ENCODE data around the gene PLIN5.

PLIN5 gene

GRCh38 chr19:4503132-4503824 is 31.7 kb downstream of the PLIN5 start:
- peaks cover 20% of the 10 kb centered on the region for H3K36me3 Mint-ChIP-seq
- H3K27ac Mint-ChIP-seq, result no peak overlapping the region
- DNase-seq (ENCODE audit: low spot score in 2 of 2) (no peak), ATAC-seq (ENCODE audit: low read depth) (no peak)
- H3K9me3 Mint-ChIP-seq, result peaks cover 2% of the 10 kb centered on the region
- H3K27me3 Mint-ChIP-seq, result no peaks in the 10 kb centered on the region
- H3K4me1 Mint-ChIP-seq, result peaks cover 3% of the 10 kb centered on the region
- H3K4me3 Mint-ChIP-seq, result no peak overlapping the region

DNA sequence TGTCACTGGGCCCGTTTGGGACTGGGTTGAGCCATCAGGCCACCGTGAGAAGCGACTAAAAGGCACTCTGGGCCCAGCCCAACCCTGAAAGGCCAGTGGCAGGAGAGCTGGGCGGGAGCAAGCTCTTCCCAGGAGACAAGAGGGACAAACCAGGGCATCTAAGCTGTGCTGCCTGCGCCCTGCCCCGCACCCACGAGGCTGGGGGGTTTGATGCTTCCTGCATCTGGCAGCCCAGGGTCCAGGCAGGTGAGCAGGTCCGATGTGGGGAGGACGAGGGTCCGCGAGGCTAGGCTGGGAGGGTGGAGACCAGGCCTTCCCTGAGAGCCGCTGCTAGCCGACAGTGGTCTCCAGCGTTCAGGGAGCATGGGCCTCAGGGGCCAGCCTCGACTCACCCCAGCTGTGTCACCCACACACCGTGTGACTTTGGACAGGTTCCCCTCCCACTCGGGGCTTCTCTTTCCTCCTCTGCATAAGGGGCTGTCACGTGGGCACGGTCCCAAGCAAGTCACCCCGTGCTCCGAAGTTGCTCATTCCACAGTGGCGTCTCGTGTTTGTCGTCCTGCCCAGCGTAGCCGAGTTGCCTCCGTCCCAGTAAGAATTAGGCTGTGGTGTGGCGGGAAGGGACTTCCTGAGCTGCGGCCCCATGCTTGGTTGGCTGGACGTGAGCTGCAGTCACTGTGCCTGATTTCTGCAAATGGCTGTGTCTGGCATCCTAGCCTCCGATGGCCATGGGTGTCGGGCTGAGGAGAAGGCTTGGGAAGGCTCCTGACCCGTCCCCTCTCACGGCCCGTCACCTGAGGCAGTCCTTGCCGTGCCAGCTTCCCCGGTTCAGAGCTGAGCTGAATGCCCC is 32.5 kb downstream of the PLIN5 start:
- Mint-ChIP-seq H3K4me3 (no peak overlapping the region), H3K27ac (no peak overlapping the region), H3K27me3 (no peaks in the 10 kb centered on the region), H3K4me1 (peaks cover 3% of the 10 kb centered on the region), H3K36me3 (peaks cover 24% of the 10 kb centered on the region), H3K9me3 (peaks cover 2% of the 10 kb centered on the region)
- ATAC-seq (ENCODE audit: low read depth) (no peak), DNase-seq (ENCODE audit: low spot score in 2 of 2) (no peak)

GRCh38 chr19:4501691-4502090 is 33.3 kb downstream of the PLIN5 start:
- Mint-ChIP-seq H3K27me3 (no peaks in the 10 kb centered on the region), H3K9me3 (peaks cover 2% of the 10 kb centered on the region), H3K4me3 (no peak overlapping the region), H3K4me1 (peaks cover 3% of the 10 kb centered on the region), H3K36me3 (peaks cover 24% of the 10 kb centered on the region), H3K27ac (no peak overlapping the region)
- ATAC-seq (ENCODE audit: low read depth), result no peak
- DNase-seq (ENCODE audit: low spot score in 2 of 2), result no peak

DNA sequence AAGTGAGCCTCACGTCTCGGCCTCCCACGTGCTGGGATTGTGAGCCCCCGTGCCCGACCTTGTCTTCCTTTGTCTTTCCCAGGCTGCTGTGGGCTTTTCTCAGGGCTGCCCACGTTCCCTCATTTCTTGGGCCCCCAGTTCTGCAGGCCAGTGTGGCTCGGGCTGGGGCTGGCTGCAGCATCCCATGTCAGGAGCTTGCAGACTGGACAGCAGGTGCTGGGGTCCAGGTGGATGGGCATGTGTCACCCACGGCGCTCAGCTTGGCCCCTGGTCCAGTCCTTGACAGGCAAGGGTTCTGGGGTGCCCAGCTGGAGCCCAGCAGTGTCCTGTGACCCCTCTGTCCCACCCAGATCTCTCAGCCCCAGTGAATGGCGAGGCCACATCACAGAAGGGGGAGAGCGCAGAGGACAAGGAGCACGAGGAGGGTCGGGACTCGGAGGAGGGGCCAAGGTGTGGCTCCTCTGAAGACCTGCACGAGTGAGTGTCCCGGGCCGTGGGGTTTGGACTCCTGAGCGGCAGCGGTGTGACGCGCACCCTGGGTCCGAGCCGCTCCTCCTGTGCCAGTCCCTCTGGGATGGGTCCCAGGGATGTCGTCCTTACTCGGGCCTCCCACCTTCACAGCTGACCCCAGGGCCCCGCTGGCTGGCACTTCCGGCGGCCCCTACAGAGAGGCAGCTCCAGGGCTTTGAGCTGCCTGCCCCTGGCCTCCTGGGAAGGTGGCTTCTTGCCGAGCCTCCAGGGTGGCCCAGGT is 34.0 kb downstream of the PLIN5 start:
- H3K4me1 Mint-ChIP-seq, result no peaks in the 10 kb centered on the region
- H3K27me3 Mint-ChIP-seq, result no peaks in the 10 kb centered on the region
- no peak for ATAC-seq (ENCODE audit: low read depth)
- H3K4me3 Mint-ChIP-seq, result no peak overlapping the region
- peaks cover 20% of the 10 kb centered on the region for H3K36me3 Mint-ChIP-seq
- DNase-seq (ENCODE audit: low spot score in 2 of 2), result no peak
- H3K27ac Mint-ChIP-seq, result no peak overlapping the region
- no peaks in the 10 kb centered on the region for H3K9me3 Mint-ChIP-seq

DNA sequence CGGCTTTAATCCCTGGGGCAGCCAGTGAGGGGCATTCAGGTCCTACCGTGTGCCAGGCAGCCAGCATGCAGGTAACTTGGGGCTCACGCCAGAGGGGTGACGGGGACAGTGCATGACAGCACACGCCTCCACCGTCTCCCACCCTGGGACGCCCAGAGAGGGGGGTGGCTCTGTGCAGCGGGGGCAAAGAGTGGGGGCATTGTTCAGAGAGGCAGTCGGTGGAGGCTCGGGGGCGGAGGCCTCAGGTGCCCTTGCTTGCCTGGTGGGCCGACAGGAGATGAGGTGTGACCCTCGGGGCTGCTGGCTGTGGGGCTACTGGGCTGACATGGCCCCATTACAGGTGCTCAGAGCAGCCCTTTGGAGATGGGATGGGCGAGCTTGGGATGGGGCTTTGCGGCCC is 35.2 kb downstream of the PLIN5 start:
- Mint-ChIP-seq H3K27me3 (no peaks in the 10 kb centered on the region), H3K36me3 (peaks cover 12% of the 10 kb centered on the region), H3K27ac (no peak overlapping the region), H3K9me3 (no peaks in the 10 kb centered on the region), H3K4me1 (no peaks in the 10 kb centered on the region), H3K4me3 (no peak overlapping the region)
- ATAC-seq (ENCODE audit: low read depth) (no peak), DNase-seq (ENCODE audit: low spot score in 2 of 2) (no peak)

DNA sequence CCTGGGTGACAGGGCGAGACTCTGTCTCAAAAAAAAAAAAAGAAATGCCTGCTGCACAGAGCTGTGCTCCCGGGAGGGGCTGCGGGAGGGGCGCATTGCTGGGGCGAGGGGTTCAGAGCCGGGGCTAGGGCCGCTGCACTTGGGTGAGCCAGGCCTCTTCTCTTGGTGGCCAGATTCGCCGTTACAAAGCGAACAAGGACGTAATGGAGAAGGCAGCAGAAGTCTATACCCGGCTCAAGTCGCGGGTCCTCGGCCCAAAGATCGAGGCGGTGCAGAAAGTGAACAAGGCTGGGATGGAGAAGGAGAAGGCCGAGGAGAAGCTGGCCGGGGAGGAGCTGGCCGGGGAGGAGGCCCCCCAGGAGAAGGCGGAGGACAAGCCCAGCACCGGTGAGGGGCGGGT is 35.7 kb downstream of the PLIN5 start:
- Mint-ChIP-seq H3K4me3 (no peak overlapping the region), H3K27me3 (no peaks in the 10 kb centered on the region)

GRCh38 chr19:4498694-4499093 is 36.3 kb downstream of the PLIN5 start:
- Mint-ChIP-seq H3K36me3 (peaks cover 15% of the 10 kb centered on the region), H3K4me3 (no peak overlapping the region), H3K27me3 (no peaks in the 10 kb centered on the region), H3K27ac (no peak overlapping the region), H3K4me1 (no peaks in the 10 kb centered on the region), H3K9me3 (no peaks in the 10 kb centered on the region)
- ATAC-seq (ENCODE audit: low read depth) (no peak), DNase-seq (ENCODE audit: low spot score in 2 of 2) (no peak)

More for the DNA sequence above, 35.7 kb downstream of the PLIN5 start:
- Mint-ChIP-seq H3K36me3 (peaks cover 15% of the 10 kb centered on the region), H3K9me3 (no peaks in the 10 kb centered on the region), H3K27ac (no peak overlapping the region), H3K4me1 (no peaks in the 10 kb centered on the region)
- DNase-seq (ENCODE audit: low spot score in 2 of 2), result no peak
- no peak for ATAC-seq (ENCODE audit: low read depth)

GRCh38 chr19:4497770-4498389 is 37.1 kb downstream of the PLIN5 start:
- Mint-ChIP-seq H3K4me1 (no peaks in the 10 kb centered on the region), H3K36me3 (peaks cover 15% of the 10 kb centered on the region), H3K9me3 (no peaks in the 10 kb centered on the region), H3K27me3 (no peaks in the 10 kb centered on the region), H3K4me3 (no peak overlapping the region), H3K27ac (no peak overlapping the region)
- ATAC-seq (ENCODE audit: low read depth), result no peak
- DNase-seq (ENCODE audit: low spot score in 2 of 2), result no peak

DNA sequence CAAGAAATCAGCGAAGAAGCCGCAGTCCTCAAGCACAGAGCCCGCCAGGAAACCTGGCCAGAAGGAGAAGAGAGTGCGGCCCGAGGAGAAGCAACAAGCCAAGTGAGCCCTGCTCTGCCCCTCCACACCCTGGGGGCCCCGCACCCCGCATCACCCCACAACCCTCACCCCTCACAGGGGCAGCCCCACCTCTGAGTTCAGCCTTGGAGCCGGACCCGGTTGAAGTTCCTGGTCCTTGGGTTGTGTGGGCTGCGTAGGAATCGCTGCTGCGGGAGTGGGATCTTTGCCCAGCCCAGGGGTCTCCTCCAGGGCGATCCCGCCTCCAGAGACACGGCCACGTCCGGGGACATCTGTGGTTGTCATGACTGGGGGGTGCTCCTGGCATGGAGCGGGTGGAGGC is 38.7 kb downstream of the PLIN5 start:
- DNase-seq (ENCODE audit: low spot score in 2 of 2), result no peak
- no peak for ATAC-seq (ENCODE audit: low read depth)
- no peak overlapping the region for H3K27ac Mint-ChIP-seq
- H3K9me3 Mint-ChIP-seq, result no peaks in the 10 kb centered on the region
- no peaks in the 10 kb centered on the region for H3K4me1 Mint-ChIP-seq
- no peak overlapping the region for H3K4me3 Mint-ChIP-seq
- no peaks in the 10 kb centered on the region for H3K27me3 Mint-ChIP-seq
- H3K36me3 Mint-ChIP-seq, result peaks cover 15% of the 10 kb centered on the region

GRCh38 chr19:4495471-4495870 is 39.6 kb downstream of the PLIN5 start:
- peak; percentile 51 for ATAC-seq (ENCODE audit: low read depth)
- DNase-seq (ENCODE audit: low spot score in 2 of 2), result no peak
- Mint-ChIP-seq H3K36me3 (peaks cover 16% of the 10 kb centered on the region), H3K9me3 (no peaks in the 10 kb centered on the region), H3K4me1 (no peaks in the 10 kb centered on the region), H3K4me3 (no peak overlapping the region), H3K27ac (no peak overlapping the region), H3K27me3 (no peaks in the 10 kb centered on the region)

DNA sequence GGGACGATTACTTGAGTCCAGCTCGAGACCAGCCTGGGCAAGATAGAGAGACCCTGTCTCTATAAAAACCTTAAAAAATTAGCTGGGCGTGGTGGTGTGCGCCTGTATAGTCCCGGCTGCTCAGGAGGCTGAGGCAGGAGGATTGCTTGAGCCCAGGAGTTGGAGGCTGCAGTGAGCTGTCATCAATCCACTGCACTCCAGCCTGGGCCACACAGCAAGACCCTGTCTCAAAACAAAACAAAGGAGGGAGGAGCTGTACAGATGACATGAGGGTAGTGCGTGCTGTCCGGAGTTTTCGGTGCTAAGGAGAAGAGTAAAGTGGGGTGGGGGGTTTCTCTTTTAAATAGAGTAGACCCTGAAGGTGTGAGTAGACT is 40.3 kb downstream of the PLIN5 start:
- Mint-ChIP-seq H3K27ac (no peak overlapping the region), H3K36me3 (peaks cover 13% of the 10 kb centered on the region), H3K9me3 (no peaks in the 10 kb centered on the region), H3K4me1 (no peaks in the 10 kb centered on the region), H3K4me3 (no peak overlapping the region), H3K27me3 (no peaks in the 10 kb centered on the region)
- ATAC-seq (ENCODE audit: low read depth) (no peak), DNase-seq (ENCODE audit: low spot score in 2 of 2) (no peak)

DNA sequence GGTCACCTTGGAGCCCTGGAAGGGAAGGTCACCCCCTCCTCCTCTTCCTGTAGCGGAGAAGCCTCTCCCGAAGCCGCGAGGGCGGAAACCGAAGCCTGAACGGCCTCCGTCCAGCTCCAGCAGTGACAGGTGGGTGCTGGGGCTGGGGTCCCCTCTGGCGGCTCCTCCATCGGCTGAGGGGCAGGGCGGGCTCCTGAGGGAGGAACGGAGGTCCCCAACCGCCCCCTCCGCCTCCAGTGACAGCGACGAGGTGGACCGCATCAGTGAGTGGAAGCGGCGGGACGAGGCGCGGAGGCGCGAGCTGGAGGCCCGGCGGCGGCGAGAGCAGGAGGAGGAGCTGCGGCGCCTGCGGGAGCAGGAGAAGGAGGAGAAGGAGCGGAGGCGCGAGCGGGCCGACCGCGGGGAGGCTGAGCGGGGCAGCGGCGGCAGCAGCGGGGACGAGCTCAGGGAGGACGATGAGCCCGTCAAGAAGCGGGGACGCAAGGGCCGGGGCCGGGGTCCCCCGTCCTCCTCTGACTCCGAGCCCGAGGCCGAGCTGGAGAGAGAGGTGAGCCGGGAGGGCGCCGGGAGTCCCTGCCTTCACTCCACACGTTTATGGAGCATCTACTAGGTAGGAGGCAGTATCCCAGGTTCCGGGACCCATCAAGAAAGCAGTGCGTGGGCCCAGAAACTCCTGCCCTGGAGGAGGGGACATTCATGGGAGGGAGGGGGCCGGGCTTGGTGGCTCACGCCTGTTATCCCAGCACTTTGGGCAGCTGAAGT is 40.9 kb downstream of the PLIN5 start:
- DNase-seq (ENCODE audit: low spot score in 2 of 2) (no peak), ATAC-seq (ENCODE audit: low read depth) (no peak)
- Mint-ChIP-seq H3K36me3 (peaks cover 10% of the 10 kb centered on the region), H3K9me3 (no peaks in the 10 kb centered on the region), H3K27me3 (no peaks in the 10 kb centered on the region), H3K27ac (no peak overlapping the region), H3K4me1 (no peaks in the 10 kb centered on the region), H3K4me3 (no peak overlapping the region)

GRCh38 chr19:4493104-4493928 is 41.7 kb downstream of the PLIN5 start:
- Mint-ChIP-seq H3K4me1 (no peaks in the 10 kb centered on the region), H3K4me3 (no peak overlapping the region), H3K27ac (no peak overlapping the region), H3K9me3 (no peaks in the 10 kb centered on the region), H3K36me3 (peaks cover 13% of the 10 kb centered on the region), H3K27me3 (no peaks in the 10 kb centered on the region)
- ATAC-seq (ENCODE audit: low read depth) (no peak), DNase-seq (ENCODE audit: low spot score in 2 of 2) (no peak)
